GM12892 (cell line): ENCODE data around the gene STAB1.

Source experiments
- POLR2A ChIP-seq: IDR thresholded peaks from 2 replicates; pipeline ENCODE4 v1.6.1; 2011; ENCODE audit warnings: low read depth, low read length, control low read depth
- POLR2AphosphoS5 ChIP-seq: IDR thresholded peaks from 2 replicates; pipeline ENCODE4 v1.6.1; 2011; ENCODE audit warnings: low read depth, low read length, control low read depth
- TAF1 ChIP-seq: IDR thresholded peaks from 2 replicates; pipeline ENCODE4 v1.6.1; 2011; ENCODE audit warnings: low read depth, mild to moderate bottlenecking, control low read depth, low read length, borderline replicate concordance

DNA sequence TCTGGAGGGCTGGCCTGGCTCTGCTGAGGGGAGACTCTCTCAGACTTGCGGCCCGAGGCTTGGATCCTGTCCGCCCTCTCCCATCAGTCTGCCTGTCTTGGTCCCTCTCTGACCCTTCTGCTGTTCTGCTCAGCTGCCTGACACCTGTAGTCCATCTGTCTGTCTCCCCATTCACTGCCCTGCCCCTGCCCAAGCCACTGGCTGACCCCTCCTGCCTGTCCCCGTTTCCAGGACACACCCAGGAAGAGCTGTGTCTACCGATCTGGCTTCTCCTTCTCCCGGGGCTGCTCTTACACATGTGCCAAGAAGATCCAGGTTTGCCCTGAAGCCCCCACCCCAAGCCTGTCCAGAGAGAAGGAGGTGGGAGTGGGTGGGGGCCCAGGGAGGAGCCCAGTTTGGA is 20.1 kb downstream of the STAB1 start:
- no peak for TF ChIP-seq POLR2AphosphoS5
- TF ChIP-seq TAF1: no peak
- no peak for TF ChIP-seq POLR2A
